ENCODE results near the gene HMGXB3.

Gene HMGXB3

GRCh38 chr5:150052956-150053712 lies 52.6 kb downstream of the HMGXB3 start:
- peak; percentile 83 to 93 for DNase-seq

DNA sequence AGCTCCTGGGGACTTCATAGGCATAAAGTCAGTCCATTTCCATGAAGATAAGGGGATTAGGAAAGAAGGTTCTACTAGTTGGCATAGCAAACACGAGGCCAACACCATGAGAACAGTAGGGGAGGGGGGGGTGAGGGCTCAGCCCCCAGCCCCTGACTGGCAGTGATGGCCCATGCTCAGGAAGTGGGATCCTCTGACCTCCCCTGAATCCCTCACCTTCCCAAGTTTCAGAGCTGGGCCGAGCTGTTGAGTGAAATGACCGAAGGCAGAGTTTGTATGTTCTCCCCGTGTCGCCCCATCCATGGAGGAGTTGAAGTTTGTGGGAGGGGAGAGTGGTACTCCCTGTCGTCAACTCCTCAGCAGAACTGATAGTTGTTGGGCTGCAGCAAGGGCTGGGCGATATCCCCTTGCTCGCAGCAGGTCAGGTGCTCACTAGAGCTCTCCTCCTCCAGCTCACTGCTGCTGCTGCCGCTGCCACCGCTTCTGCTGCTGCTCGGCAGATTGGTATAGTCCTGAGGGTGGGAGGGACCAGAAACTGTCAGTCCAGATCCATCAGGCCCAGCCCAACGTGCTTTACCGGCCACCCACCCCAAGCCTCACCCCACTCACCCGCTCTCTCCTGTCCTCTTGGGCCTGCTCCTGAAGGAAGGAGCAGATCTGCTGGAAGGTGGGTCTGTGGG lies 53.3 kb downstream of the HMGXB3 start:
- no peak for DNase-seq

DNA sequence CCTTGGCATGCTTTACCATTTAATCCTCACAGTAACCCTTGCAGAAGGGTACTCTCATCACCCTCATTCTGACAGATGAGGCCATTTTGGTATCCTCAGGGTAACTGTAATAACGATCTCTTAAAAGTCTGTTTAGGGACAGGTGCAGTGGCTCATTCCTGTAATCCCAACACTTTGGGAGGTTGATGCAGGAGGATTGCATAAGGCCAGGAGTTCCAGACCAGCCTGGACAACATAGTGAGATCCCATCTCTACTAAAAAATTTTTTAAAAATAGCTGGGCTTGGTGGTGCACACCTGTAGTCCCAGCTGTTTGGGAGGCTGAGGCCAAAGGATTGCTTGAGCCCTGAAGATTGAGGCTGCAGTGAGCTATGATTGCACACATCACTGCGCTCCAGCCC lies 54.0 kb downstream of the HMGXB3 start:
- DNase-seq, result no peak

GRCh38 chr5:150055326-150056074 lies 55.0 kb downstream of the HMGXB3 start:
- DNase-seq, result no peak

GRCh38 chr5:150056075-150056443 lies 55.5 kb downstream of the HMGXB3 start:
- no peak for DNase-seq

GRCh38 chr5:150057052-150057451 lies 56.5 kb downstream of the HMGXB3 start:
- no peak for DNase-seq

DNA sequence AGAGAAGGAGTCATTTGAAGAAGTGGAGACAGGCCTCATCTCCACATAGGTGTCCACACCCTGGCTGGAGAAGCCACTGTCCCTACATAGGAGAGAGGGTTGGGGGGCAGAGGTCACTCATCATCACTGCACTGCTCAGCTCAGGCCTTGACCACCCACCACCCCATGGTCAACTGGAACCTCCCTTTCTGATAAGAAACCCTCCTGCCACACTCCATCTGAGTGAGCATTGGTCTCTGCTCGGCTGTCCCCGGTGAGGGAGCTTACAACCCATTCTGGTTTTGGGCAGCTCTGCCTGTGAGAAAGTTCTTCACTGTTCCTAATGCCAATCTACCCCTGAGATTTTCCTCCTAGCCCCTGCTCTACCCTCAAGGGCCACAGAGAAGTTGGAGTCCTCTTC lies 57.0 kb downstream of the HMGXB3 start:
- no peak for DNase-seq

GRCh38 chr5:150057996-150058395 lies 57.5 kb downstream of the HMGXB3 start:
- DNase-seq, result no peak

DNA sequence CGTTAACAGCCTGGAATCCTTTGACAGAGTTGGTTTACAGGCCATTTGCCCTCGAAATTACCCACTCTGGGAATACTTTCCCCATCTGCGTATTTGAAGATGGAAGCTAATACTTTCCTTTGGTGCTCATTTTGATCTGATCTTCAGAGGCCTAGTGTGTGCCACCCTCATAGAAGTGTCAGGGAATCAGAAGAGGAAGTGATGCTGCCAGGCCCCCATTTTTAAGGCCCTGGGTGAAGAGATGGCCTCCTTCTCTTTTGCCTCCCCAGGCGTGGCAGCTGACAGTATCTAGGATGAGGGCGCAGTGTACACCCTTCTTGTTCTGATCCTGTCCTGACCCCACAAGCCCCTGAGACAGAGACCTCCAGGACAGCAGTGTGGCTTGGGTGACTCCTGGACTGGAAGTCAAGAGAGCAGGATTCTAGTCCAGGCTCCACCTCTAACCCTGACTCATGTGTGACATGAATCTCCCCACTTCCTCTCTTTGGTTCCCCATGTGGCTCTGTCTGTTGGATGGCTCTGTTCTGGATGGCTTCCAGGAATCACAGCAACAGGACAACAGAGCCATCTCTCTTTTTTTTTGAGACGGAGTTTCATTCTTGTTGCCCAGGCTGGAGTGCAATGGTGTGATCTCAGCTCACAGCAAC lies 58.1 kb downstream of the HMGXB3 start:
- DNase-seq, result peak; percentile 85 to 88

GRCh38 chr5:150059623-150060022 lies 59.1 kb downstream of the HMGXB3 start:
- no peak for DNase-seq

GRCh38 chr5:150060471-150060870 lies 59.9 kb downstream of the HMGXB3 start:
- DNase-seq, result no peak

GRCh38 chr5:150061538-150061995 lies 61.0 kb downstream of the HMGXB3 start:
- DNase-seq, result no peak

DNA sequence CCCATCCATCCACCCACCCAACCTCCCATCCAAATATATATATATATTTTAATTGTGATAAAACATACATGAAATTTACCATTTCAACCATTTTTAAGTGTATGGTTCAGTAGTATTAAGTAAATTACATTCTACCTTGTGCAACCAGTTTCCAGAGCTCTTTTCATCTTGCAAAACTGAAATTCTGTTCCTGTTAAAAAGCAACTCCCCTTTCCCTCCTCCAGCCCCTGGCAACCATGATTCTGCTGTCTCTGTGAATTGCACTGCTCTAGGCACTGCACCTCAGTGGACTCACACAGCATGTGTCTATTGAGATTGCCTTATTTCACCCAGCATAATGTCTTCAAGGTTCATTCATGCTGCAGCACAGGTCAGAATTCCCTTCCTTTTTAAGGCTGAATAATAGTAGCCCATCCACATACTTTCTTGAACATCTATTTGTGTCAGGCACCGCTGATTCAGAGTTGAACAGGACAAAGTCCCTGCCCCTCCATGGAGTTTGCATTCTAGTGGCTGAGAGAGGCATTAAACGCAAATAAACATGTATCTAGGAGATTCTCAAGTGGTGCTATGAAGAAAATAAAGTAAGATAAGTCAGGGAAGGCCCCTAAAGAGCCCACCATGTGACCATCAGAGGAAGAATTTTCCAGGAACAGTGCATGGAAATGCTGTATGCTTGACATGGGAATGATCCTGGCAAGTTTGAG lies 61.8 kb downstream of the HMGXB3 start:
- DNase-seq, result peak; percentile 36 to 45

- no peak for DNase-seq
These were observed 63.1 kb downstream of the HMGXB3 start for GRCh38 chr5:150063638-150064037.

GRCh38 chr5:150064681-150065220 lies 64.2 kb downstream of the HMGXB3 start:
- no peak for DNase-seq

- DNase-seq, result peak in 1 of 2 donors; percentile 23
These were observed 64.8 kb downstream of the HMGXB3 start for GRCh38 chr5:150065346-150065745.

DNA sequence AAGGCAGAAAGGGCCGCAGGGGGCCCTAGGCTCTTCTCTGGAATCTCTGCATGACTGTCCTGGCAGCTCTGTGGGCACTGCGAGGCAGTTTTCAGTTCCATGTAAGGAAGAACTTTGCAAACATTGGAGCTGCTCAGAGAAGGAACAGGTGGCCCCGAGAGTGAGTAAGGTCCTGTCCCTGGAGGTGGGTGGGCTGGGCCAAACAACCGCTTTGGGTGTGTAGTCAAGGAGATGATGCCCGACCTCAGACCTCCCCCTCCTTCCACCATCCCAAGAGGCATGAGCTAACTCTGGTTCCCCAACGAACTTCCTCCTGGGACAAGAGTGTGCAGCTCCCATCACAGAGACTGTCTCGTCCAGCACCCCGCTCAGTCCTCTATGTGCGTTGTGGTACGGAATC lies 65.3 kb downstream of the HMGXB3 start:
- DNase-seq, result peak; percentile 76 to 90

- DNase-seq, result no peak
These were observed 65.9 kb downstream of the HMGXB3 start for GRCh38 chr5:150066436-150066835.

GRCh38 chr5:150066901-150067396 lies 66.4 kb downstream of the HMGXB3 start:
- DNase-seq, result peak; percentile 73 to 74

DNA sequence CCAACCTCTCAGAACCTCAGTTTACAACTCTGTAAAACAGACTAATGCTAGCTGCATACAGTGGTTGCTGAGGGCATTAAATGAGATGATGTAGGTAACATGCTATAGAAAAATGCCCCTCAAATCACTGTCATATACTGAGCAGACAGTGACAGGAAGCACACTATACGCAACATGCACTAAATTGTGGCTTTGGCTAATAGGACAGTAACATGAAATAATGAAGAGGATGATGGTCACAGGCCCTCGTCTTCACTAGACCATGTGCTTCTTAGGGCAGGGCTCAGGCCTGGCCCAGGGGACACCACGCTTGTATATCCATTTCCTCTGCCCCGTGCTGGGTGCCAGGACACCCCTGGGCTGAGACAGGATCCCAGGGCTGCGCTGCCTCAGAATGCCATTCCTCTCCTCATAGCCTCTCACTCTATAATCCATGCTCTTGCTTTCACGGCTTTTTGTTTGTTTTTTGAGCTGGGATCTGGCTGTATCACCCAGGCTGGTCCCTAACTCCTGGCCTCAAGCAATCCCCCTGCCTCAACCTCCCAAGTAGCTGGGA lies 66.9 kb downstream of the HMGXB3 start:
- DNase-seq, result no peak

DNA sequence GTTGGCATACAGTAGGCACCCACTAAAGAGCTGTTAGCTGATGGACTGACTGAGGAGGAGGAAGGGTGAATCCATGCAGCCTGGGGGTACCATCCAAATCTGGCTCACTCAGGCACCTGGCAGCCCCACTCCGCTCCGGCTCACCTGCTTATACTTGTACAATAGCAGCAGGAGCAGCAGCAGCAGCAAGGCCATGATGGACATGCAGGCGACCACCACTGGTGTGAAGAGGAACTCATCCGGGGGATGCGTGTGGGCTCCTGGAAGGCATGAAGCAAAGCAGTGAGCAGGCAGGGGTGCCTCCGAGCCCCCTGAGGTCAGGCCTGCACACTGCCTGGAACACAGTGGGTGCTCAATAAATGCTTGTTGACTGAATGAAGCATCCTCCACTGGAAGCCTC lies 67.5 kb downstream of the HMGXB3 start:
- DNase-seq, result no peak

DNA sequence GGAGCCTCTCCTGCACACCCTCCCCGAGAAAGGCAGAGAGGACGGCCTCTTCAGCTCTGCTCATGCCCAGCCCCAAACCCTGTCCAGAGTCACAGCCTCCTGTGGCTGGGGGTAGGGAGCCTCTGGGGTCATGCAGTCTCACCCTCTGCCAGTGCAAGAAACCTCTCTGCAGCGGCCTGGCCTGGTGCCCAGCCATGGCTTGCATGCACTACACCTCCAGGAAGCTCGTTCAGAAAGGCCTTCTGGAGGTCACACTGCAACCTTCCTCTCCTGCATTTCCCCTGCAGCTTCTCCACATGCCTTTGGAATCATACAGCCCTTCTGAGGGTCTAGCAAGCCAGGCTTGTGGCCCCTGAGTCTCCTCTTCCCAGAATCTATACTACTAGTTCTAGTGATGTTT lies 67.9 kb downstream of the HMGXB3 start:
- no peak for DNase-seq

All from inflammatory macrophage treated with lipopolysaccharide for 1 hour (primary cell).